Measurements from ENCODE around the gene NSMF.
A peak's percentile ranks its signal among the peaks of the same experiment; 100 is the strongest.

The NSMF gene

DNA sequence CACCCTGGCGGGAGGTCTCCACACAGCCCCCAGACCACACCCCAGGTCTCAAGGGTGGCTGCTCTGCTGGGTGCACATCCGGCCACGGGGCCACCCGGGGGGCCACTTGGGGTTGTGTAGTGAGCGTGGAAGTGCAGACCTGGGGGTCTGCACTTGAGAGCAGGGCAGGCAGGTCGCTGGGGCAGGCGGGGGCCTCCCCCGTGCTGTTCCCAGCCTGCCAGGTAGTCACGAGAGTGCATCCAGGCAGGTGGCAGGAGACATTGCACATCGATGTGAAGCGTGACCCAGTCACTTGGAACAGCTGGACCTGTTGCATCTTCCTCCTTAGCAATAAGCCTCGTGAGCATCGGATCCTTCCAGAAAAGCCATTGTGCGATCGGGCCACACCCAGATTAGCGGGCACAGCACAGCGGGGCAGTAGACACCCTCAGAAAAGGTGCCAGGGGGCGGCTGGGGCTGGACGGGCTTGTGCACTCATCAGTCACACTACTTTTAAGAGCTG, 13.2 kb downstream of the NSMF start:
- no peak for DNase-seq

- peak; percentile 86 to 89 for DNase-seq
Measured at GRCh38 chr9:137445275-137445807, 13.8 kb downstream of the NSMF start.

- no peak for DNase-seq
Measured at GRCh38 chr9:137444106-137444790, 14.9 kb downstream of the NSMF start.

DNA sequence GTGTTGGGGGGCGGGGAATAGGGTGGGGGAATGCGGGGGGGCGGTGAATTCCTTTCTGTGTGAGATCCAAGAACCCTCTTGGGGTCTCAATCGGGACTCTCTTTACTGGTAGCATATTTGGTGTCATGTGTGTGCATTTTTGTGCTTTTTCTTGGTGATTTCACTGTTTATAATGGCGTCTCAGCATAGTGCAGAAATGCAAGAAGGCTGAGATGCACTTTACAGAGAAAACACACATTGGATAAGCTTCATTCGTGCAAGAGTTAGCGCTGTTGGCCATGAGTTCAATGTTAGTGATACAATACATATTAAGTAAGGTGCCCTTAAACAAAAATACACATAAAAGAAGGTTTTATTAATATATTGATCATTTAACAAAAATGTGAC, 17.2 kb downstream of the NSMF start:
- no peak for DNase-seq

- no peak for DNase-seq
Measured at GRCh38 chr9:137441289-137441934, 17.7 kb downstream of the NSMF start, which contains the start of gene ENTPD8. Gene ENTPD8 (minus strand): TSS chr9:137441357. CDS start chr9:137438285, 3,072 bp downstream.

- DNase-seq: no peak
Measured at GRCh38 chr9:137439158-137439714, 19.9 kb downstream of the NSMF start.

- DNase-seq: no peak
Measured at GRCh38 chr9:137438591-137439157, 20.5 kb downstream of the NSMF start.

DNA sequence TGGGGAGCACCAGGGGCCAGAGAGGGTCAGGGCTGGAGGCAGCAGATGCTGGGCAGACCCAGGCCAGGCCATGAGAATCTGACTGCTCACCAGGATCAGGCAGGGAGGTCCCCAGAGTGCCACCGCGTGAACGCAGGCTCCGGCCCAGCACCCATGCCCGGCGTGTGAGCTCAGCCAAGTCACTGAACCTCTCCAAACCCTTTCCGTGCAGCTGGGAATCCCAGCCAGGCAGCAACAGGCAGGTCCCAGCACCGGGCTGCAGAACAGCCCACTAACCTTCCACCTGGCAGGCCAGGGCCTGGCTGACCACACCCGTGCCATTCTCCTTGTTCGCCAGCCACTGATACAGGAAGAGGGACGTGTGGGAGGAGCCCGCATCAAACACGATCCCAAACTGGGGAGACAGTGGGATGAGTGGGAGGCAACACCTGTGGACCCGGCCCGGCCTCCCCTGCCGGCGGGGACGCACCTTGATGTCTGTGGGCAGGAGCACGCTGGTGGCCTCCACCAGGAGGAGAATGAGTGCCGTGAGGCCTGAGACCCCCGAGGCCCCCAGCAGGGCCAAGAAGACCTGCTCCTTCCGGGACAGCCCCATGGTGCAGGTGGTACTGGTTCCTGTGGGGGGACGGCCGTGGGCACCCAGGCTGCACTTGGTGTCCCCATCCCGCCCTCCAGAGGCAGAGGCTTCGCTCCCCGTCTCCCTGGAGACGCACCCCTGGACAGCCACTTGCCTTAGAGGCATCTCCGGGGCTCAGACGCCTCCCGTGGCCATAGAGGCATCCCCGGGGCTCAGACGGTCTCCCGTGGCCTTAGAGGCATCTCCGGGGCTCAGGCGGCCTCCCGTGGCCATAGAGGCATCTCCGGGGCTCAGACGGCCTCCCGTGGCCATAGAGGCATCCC, 21.2 kb downstream of the NSMF start:
- no peak for DNase-seq

GRCh38 chr9:137436761-137437600, 22.2 kb downstream of the NSMF start:
- DNase-seq: peak in 1 of 2 donors; percentile 0

DNA sequence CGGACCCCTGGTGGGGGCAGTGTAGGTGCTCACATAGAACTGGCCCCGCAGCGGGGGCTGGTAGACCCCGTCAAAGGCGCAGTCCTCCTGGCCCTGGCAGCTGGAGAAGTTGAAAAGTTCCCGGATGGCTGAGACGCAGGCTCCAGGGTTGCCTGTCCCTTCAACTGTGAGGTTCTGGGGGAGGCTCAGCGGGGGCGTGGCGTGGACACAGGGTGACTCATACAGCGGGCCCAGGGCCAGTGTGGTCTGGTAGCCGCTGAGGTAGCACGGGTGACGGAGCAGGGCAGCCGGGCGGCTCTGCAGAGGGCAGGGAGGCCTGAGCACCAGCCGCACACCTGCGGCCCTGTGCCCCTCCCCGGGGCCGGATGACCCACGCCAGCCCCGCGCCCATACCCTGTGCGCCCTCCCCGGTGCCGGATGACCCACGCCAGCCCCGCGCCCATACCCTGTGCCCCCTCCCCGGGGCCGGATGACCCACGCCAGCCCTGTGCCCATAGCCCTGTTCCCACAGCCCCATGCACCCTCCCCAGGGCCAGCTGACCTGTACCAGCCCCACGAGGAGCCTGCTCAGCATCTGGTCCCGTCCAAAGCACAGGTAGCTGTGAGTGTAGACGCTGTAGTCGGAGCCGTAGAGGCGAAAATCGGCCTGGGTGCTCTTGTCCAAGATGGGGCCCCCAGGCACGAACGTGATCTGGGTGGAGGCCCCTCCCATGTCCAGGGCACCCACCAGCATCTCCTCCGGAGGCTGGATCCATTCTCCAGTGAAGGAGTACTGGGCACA, 23.0 kb downstream of the NSMF start:
- DNase-seq: no peak

- DNase-seq: no peak
Measured at GRCh38 chr9:137435381-137435891, 23.7 kb downstream of the NSMF start.

- DNase-seq: no peak
Measured at GRCh38 chr9:137434498-137435380, 24.4 kb downstream of the NSMF start.

DNA sequence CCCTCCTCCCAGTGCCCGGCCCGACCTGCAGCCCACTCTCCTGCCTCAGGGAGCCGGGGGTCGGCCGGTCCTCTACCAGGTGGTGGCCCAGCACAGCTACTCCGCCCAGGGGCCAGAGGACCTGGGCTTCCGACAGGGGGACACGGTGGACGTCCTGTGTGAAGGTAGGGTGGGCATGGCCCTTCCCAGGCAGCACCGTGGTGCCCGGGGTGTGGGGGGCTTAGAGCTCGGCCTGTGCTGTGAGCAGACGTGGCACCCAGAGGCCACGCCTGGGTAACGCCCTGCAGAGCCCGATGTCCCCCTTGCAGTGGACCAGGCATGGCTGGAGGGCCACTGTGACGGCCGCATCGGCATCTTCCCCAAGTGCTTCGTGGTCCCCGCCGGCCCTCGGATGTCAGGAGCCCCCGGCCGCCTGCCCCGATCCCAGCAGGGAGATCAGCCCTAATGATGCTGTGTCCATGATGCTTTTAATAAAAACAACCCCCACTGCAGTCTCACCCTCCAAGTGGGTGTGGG, 25.2 kb downstream of the NSMF start:
- no peak for DNase-seq

GRCh38 chr9:137433349-137433915, 25.7 kb downstream of the NSMF start:
- DNase-seq: no peak

GRCh38 chr9:137432687-137433348, 26.3 kb downstream of the NSMF start:
- no peak for DNase-seq

- DNase-seq: no peak
Measured at GRCh38 chr9:137431416-137431931, 27.7 kb downstream of the NSMF start.

GRCh38 chr9:137430723-137431415, 28.3 kb downstream of the NSMF start:
- no peak for DNase-seq

Data from CD4-positive, alpha-beta T cell treated with Interleukin-1 beta for 1 hour (primary cell).